ENCODE measurements around the gene USP12.

USP12 gene

DNA sequence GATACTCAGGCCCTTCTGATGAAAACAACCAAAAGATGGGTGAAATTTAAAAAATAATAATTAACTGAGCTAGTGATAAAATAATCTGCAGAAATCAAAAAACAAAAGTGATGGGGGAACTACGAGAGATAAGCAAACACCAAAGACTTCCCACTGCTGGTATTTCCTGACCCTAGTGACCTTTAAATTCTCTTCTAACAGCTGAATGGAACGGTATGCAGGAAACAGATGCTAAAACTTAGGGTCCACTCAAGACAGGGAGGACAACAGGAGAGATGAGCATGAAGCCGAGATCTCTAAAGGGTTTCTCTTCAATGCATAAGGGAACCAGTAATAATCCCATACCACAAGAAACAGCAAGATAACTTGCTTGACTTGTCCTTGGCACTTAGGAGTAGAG, 50.8 kb downstream of the USP12 start:
- DNase-seq (ENCODE audit: low read depth), result no peak

DNA sequence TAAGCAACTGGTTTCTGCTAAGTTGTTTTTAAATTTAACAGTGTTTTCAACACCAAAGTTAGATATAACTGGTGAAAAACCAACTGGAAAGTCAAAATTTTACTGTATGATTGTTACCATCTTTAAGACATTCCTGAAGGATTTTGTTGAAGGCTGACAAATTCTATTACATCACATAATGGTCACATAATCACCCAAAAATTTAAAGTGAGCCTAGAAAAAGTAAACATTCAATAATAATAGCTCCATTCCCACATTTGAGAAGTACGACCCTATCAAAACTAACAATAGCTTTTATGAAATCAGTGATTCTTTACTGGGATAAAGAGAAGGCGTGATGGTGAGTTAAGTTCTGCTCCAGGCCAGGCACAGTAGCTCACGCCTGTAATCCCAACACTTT, 51.6 kb downstream of the USP12 start:
- DNase-seq (ENCODE audit: low read depth), result no peak

- DNase-seq (ENCODE audit: low read depth), result no peak
These were observed 53.1 kb downstream of the USP12 start for GRCh38 chr13:27118428-27119054.

DNA sequence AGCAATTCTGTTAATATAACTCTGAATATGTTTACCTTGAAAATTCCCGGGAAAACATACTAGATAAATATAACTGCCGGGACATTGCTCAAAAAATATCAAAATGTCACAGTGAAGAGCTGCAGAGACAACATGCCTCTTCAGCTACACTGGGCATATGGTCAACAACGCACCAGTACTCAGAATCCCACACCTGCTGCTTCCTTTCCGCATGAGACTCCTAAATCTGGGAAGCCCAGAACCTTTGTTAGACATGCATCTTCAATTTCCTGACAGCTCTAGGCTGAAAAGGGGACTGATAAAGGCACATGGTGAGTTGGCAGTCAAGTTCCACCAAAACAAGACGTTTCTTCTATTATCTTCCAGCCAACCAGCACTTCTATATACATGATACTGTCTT, 53.7 kb downstream of the USP12 start:
- DNase-seq (ENCODE audit: low read depth), result no peak

DNA sequence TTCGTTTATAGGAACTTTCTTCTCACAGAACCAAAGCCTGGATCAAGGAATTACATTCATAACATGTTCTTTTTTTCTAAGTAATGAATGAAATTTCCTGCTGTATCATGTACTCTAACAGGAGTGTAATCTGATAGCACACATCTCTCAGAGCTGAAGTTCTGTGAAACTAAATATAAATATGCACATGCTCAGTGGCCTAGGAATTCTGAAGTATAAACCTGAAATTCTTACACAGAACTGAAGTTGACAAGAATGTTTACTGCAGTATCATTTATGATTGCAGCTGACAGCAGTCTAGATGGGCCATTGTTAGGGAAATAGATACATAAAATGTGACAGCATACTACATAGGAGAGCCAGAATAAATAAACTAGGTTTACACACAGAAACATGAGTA, 54.5 kb downstream of the USP12 start:
- DNase-seq (ENCODE audit: low read depth), result no peak

DNA sequence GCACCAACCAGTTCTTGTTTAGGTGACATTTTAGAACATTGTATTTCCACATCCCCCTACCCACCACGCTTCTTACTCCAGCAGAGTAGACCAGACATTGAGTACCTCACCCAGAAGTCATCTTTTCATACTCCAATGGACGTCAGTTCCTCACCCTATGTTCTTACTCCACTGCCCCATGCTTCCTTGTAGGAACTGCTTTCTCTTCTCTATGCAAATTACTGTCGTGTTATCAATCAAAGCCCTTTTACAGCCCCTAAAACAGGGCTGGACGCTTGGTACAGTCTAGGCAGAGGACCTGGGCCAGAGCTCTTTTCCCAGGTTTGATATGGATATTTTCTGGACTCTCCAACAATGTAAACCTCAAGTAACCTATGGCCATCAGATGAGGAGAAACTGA, 58.2 kb downstream of the USP12 start:
- no peak for DNase-seq (ENCODE audit: low read depth)

GRCh38 chr13:27112006-27112405, 59.6 kb downstream of the USP12 start:
- no peak for DNase-seq (ENCODE audit: low read depth)

GRCh38 chr13:27110056-27110746, 61.4 kb downstream of the USP12 start:
- DNase-seq (ENCODE audit: low read depth), result no peak

- DNase-seq (ENCODE audit: low read depth), result no peak
These were observed 65.5 kb downstream of the USP12 start for GRCh38 chr13:27106144-27106543.

- DNase-seq (ENCODE audit: low read depth), result no peak
These were observed 67.0 kb downstream of the USP12 start for GRCh38 chr13:27104606-27105005.

DNA sequence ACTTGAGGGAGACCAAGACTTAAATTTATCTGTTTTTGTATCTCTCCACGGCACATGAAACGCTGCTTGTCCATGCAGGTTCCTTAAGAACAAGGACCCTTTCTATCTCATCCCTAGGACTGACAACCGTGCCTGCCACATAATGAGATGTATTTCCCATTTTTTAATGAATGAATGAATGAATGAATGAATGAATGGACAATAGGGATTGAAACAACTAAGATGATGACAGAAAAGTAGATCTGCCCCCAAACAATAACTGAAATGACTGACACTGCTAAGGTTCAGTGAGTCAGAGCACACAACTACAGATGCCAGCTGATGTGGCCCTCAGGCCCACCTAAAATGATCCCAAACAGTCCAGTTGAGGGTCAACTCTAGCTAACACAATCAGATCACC, 69.8 kb downstream of the USP12 start:
- DNase-seq (ENCODE audit: low read depth), result no peak

DNA sequence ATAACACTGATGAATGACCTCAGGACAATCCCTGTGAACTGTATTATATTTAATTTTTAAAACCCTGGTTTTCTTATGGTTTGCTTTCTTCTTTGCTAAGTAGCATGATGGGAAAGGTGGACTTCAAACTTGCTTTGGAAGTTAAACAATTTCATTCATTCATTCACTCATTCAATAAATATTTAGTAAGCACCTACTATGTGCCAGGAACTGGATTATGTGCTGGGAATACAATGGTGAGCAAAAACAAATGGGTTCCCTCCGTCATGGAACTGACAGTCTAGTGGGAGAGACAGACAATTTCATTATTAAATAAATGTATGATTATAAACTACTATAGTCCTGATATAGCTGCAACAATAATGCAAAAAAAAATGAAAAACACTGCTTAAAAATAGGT, 70.3 kb downstream of the USP12 start:
- no peak for DNase-seq (ENCODE audit: low read depth)

DNA sequence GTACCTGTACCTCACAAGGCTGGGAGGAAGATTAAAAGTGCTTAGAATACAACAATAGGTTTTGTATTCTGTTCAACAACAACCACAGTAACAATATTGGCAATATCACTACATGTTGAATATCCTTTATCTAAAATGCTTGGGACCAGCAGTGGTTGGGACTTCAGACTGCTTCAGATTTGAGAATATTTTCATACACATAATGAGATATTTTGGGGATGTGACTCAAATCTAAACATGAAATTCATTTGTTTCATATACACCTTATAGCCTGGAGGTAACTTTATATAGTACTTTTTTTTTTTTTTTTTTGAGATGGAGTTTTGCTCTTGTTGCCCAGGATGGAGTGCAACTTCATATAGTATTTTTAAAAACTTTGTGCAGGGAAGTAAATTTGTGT, 73.9 kb downstream of the USP12 start:
- DNase-seq (ENCODE audit: low read depth), result no peak

- no peak for DNase-seq (ENCODE audit: low read depth)
These were observed 80.2 kb downstream of the USP12 start for GRCh38 chr13:27091451-27091850.

GRCh38 chr13:27088619-27089018, 83.0 kb downstream of the USP12 start:
- DNase-seq (ENCODE audit: low read depth), result no peak

DNA sequence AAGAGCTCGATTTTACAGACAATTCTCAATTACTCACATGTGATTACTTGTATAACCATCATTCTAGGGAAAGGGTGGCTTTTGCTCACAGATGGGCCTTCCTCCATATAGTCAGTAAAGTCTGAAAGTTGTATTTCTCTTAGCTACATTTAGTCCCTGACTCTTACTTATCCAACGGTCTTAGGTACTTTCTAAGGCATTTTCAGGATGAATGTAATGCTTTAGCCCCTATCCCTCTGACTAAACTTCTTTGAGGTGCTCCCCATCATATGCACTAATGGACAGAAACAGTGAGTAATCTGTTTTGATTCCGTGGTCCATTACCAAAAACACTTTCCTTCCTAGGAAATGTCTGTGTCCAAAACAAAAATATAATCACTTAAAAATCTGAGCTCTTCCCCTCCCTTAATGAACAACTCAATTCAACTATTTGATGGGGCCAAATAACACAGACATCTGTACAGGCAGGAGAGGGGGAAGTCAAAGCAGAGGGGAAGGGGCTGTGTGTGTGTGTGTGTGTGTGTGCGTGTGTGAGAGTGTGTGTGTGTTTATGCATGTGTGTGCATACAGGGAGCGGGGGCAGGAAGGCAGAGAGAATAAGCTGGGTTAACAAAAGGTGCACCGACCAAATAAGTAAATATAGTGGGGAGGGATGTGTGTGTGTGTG, 84.9 kb downstream of the USP12 start:
- DNase-seq (ENCODE audit: low read depth), result no peak

DNA sequence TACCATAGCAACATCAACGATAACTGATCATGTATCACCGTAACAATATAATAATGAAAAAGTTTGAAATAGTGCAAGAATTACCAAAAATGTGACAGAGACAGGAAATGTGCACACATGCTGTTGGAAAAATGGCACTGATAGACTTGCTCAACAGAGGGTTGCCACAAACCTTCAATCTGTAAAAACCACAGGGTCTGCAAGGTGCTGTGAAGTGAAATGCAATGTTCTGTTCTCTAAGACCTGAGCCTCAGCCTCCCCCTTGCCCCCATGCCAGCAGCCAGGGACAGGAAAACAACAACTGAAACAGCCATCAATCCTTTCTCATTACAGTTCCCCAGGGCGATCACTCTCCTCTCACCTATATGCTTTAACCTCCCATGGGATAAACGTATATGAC, 88.4 kb downstream of the USP12 start:
- no peak for DNase-seq (ENCODE audit: low read depth)

- no peak for DNase-seq (ENCODE audit: low read depth)
These were observed 89.5 kb downstream of the USP12 start for GRCh38 chr13:27081893-27082679.

- DNase-seq (ENCODE audit: low read depth), result no peak
These were observed 91.3 kb downstream of the USP12 start for GRCh38 chr13:27080018-27080948.

DNA sequence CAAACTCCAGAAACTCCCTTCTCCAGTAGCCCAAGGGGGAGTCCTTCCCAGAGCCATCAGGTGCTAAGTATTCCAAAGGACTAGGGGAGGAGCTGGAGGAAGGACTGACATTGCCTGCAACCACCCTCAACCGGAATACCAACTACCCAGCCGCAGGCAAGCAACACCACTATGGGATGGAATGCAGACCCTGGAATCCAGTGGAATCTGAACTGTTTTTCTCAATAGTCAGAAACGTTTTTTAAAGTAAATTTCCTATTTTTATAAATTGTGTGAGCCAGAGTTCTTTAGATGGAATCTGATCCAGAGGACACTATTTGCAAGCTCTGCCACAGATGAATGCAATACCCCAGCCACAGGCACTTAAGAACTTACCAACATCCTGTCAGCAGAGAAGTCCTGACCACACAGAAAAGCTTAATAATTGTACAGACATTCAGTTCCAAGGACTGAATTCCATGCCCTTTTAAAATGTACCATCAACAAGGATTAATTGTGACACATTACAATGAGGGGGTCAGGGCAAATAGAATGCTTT, 92.1 kb downstream of the USP12 start:
- DNase-seq (ENCODE audit: low read depth), result peak; percentile 63

GRCh38 chr13:27077451-27077850, 94.2 kb downstream of the USP12 start:
- DNase-seq (ENCODE audit: low read depth), result no peak

All from non-pigmented ciliary epithelial cell (primary cell).